PFSK-1 (cell line): ENCODE measurements around the gene RTN4RL2.

Experiments
- FOXP2 ChIP-seq: optimal IDR thresholded peaks from 2 replicates; pipeline ENCODE3; 2011; ENCODE audit warnings: borderline replicate concordance, control low read depth, inconsistent platforms; ENCODE audit not compliant: insufficient read depth; ENCODE audit errors: extremely low read length, extremely low read depth
- POLR2AphosphoS5 ChIP-seq: IDR thresholded peaks from 2 replicates; pipeline ENCODE4 v1.6.1; 2012; ENCODE audit warnings: low read depth, mild to moderate bottlenecking, control low read depth, low read length, moderate library complexity
- SIN3A ChIP-seq: IDR thresholded peaks from 2 replicates; pipeline ENCODE4 v1.6.1; 2012; ENCODE audit warnings: mild to moderate bottlenecking, low read length, moderate library complexity, borderline replicate concordance; ENCODE audit not compliant: insufficient read depth
- TAF1 ChIP-seq: IDR thresholded peaks from 2 replicates; pipeline ENCODE4 v1.6.1; 2012; ENCODE audit warnings: low read length, control low read depth, borderline replicate concordance; ENCODE audit not compliant: insufficient read depth
- TF ChIP-seq, protein P1 (sequence below), 2 experiments: IDR thresholded peaks; 2 replicates each; pipeline versions ENCODE4 v1.6.1 to v1.8.0; 2011 to 2012; ENCODE audit warnings: low read depth in 2 of 2, low read length in 2 of 2, control low read depth in 1 of 2, inconsistent platforms in 1 of 2, mild to moderate bottlenecking in 1 of 2, moderate library complexity in 1 of 2; ENCODE audit not compliant: insufficient read depth in 1 of 2

The RTN4RL2 gene

DNA sequence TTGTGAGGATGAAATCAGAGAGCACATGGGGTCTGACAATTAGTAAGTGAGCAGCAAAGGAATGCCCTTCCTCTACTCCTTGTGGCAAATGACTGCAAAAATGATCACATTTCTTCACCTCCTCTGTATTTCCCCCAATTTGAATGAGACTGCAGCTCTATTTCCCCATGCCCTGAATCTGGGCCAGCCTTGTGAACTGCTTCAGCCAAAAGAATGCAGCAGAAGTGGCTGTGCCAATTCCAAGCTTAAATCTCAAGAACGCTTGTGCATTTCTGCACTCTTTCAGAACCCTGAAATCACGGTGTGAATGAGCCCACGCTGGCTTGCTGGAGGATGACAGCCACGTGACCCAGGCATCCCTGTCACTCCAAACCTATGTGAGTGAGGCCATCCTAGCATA, 43.3 kb upstream of the RTN4RL2 start:
- TF ChIP-seq SIN3A (no peak), FOXP2 (no peak), POLR2AphosphoS5 (no peak), TAF1 (no peak)
- TF ChIP-seq, protein P1, sequence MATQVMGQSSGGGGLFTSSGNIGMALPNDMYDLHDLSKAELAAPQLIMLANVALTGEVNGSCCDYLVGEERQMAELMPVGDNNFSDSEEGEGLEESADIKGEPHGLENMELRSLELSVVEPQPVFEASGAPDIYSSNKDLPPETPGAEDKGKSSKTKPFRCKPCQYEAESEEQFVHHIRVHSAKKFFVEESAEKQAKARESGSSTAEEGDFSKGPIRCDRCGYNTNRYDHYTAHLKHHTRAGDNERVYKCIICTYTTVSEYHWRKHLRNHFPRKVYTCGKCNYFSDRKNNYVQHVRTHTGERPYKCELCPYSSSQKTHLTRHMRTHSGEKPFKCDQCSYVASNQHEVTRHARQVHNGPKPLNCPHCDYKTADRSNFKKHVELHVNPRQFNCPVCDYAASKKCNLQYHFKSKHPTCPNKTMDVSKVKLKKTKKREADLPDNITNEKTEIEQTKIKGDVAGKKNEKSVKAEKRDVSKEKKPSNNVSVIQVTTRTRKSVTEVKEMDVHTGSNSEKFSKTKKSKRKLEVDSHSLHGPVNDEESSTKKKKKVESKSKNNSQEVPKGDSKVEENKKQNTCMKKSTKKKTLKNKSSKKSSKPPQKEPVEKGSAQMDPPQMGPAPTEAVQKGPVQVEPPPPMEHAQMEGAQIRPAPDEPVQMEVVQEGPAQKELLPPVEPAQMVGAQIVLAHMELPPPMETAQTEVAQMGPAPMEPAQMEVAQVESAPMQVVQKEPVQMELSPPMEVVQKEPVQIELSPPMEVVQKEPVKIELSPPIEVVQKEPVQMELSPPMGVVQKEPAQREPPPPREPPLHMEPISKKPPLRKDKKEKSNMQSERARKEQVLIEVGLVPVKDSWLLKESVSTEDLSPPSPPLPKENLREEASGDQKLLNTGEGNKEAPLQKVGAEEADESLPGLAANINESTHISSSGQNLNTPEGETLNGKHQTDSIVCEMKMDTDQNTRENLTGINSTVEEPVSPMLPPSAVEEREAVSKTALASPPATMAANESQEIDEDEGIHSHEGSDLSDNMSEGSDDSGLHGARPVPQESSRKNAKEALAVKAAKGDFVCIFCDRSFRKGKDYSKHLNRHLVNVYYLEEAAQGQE (IDR thresholded peaks at IDR 0.05; ENCODE audit: insufficient read depth in 1 of 2, low read depth in 2 of 2, low read length in 2 of 2): no peak

DNA sequence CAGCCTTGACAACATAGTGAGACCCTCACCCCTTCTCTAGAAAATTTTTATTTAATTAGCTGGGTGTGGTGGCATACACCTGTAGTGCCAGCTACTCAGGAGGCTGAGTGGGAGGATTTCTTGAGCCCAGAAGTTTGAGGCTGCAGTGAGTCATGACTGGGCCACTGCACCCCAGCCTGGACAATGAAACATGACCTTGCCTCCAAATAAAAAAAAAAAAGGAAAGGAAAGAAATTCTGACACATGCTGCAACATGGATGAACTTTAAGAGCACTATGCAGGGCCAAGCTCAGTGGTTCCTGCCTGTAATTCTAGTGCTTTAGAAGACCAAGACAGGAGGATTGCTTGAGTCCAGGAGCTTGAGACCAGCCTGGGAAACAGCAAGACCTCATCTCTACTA, 42.2 kb upstream of the RTN4RL2 start:
- no peak for TF ChIP-seq SIN3A
- TF ChIP-seq FOXP2: no peak
- TF ChIP-seq, protein P1 (IDR thresholded peaks at IDR 0.05; ENCODE audit: insufficient read depth in 1 of 2, low read depth in 2 of 2, low read length in 2 of 2): no peak
- no peak for TF ChIP-seq POLR2AphosphoS5
- no peak for TF ChIP-seq TAF1

DNA sequence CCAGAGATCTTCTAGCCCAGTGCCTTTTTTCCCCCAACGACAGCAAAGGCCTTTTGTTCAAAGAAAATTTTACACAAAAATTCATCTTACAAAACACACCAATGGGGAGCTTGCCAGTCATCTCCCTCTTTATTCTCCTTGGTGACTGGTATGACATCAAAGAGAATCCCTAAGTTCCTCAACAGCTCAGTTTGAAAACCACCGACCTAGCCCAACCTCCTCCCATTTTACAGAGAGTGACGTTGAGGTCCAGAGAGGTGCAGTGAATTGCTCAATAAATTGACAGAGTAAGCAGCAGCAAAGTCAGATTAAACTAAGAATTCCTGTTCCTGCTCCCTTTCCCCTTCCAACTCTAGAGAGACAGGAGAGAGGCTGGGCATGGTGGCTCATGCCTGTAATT, 41.2 kb upstream of the RTN4RL2 start:
- TF ChIP-seq SIN3A (no peak), POLR2AphosphoS5 (no peak), FOXP2 (no peak), TAF1 (no peak)
- TF ChIP-seq, protein P1 (IDR thresholded peaks at IDR 0.05; ENCODE audit: insufficient read depth in 1 of 2, low read depth in 2 of 2, low read length in 2 of 2): no peak

DNA sequence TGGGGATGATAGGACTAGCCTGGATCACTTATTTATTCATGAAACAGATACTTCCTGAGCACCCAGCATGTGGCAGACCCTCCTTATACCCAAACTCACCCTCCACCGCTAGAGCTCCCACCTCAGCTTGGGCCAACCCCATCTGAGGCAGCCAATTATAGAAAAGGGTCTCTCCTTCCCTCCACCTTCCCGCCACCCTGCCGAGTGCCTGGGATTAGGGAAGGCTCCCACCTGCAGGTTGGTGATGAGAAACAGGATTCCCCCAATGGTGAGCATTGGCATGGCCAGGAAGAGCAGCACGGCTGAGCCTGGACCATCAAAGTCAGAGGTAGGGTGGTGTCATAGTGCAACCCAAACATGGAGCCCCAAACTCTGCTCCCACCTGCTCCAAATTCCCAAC, 39.3 kb upstream of the RTN4RL2 start:
- TF ChIP-seq, protein P1 (IDR thresholded peaks at IDR 0.05; ENCODE audit: insufficient read depth in 1 of 2, low read depth in 2 of 2, low read length in 2 of 2): no peak
- TF ChIP-seq POLR2AphosphoS5: no peak
- TF ChIP-seq TAF1: no peak
- TF ChIP-seq SIN3A: no peak
- TF ChIP-seq FOXP2: no peak

DNA sequence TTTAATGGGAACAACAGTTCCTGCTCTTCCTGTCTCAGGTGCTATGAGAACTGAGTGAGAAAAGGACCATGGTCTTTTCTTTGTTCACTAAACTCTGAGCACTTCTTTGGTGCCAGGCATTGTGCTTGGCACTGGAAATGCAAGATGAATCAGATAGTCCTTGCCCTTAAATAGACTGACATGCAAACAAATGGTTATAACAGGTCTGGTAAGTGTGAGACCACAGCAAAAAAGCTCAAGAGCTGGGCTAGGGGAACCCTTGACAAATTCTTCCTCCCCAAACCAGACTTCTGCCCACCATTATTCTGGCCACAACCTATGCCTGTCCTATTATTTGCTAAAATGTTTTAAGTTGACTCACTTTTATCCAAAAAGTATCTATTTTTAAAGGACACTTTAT, 38.5 kb upstream of the RTN4RL2 start:
- no peak for TF ChIP-seq POLR2AphosphoS5
- no peak for TF ChIP-seq FOXP2
- TF ChIP-seq, protein P1 (IDR thresholded peaks at IDR 0.05; ENCODE audit: insufficient read depth in 1 of 2, low read depth in 2 of 2, low read length in 2 of 2): no peak
- TF ChIP-seq TAF1: no peak
